SJSA1 (cell line): ENCODE results near the gene P3H3. TPM values are rescaled to one million over a fixed set of nuclear protein-coding genes. Genes with fewer than 3 reads are reported as not detected.

Experiments
- DNase-seq, 2 experiments: peaks; one replicate each; pipeline ENCODE4 v3.0.0-alpha.2; 2015 to 2020; ENCODE audit warnings: low spot score in 2 of 2, low read depth in 1 of 2
- H3K27ac ChIP-seq: fragments of 250-450 bp; sonication (Bioruptor Pico); 2 replicates; pipeline ENCODE4 v1.5.1; 2020; ENCODE audit warnings: mild to moderate bottlenecking, moderate library complexity
- H3K27me3 ChIP-seq: fragments of 250-450 bp; sonication (Bioruptor Pico); replicated peaks from 2 replicates; pipeline ENCODE4 v1.5.1; 2020; ENCODE audit warnings: mild to moderate bottlenecking, moderate library complexity
- H3K36me3 ChIP-seq: fragments of 250-450 bp; sonication (Bioruptor Pico); 2 replicates; pipeline ENCODE4 v1.5.1; 2020; ENCODE audit warnings: mild to moderate bottlenecking
- H3K4me1 ChIP-seq: fragments of 250-450 bp; sonication (Bioruptor Pico); replicated peaks from 2 replicates; pipeline ENCODE4 v1.6.1; 2021; ENCODE audit warnings: mild to moderate bottlenecking
- H3K4me3 ChIP-seq: fragments of 250-450 bp; sonication (Bioruptor Pico); 2 replicates; pipeline ENCODE4 v1.5.1; 2020; ENCODE audit warnings: mild to moderate bottlenecking
- H3K9me3 ChIP-seq: fragments of 250-450 bp; sonication (Bioruptor Pico); replicated peaks from 2 replicates; pipeline ENCODE4 v1.5.1; 2020; ENCODE audit warnings: mild to moderate bottlenecking
- total RNA-seq: library from RNA; depleted of rRNA; stranded (reverse); fragments of >200 nt; shearing (Covaris generic); gene quantifications from 2 replicates; pipeline ENCODE4 v1.2.3, GENCODE V29; 2014; rRNA removed

The P3H3 gene
- total RNA-seq, result 0.63 TPM in 1 of 2 replicates, not detected in the other

- Histone ChIP-seq H3K9me3 (peaks cover 5% of the 10 kb centered on the region), H3K4me1 (peaks cover 21% of the 10 kb centered on the region), H3K36me3 (0 out of 2 replicates have a peak, but pooled peaks cover 3% of the 10 kb centered on the region), H3K4me3 (peak within 1 kb of the TSS; percentile 35), H3K27me3 (peaks cover 78% of the 10 kb centered on the region), H3K27ac (no peak within 1 kb of the TSS)
- no peak for DNase-seq
Observed at GRCh38 chr12:6827982-6828780, at the start of gene P3H3. Gene P3H3, plus strand, starts transcription at chr12:6828407. Its CDS starts 34 bp downstream, at chr12:6828441.

DNA sequence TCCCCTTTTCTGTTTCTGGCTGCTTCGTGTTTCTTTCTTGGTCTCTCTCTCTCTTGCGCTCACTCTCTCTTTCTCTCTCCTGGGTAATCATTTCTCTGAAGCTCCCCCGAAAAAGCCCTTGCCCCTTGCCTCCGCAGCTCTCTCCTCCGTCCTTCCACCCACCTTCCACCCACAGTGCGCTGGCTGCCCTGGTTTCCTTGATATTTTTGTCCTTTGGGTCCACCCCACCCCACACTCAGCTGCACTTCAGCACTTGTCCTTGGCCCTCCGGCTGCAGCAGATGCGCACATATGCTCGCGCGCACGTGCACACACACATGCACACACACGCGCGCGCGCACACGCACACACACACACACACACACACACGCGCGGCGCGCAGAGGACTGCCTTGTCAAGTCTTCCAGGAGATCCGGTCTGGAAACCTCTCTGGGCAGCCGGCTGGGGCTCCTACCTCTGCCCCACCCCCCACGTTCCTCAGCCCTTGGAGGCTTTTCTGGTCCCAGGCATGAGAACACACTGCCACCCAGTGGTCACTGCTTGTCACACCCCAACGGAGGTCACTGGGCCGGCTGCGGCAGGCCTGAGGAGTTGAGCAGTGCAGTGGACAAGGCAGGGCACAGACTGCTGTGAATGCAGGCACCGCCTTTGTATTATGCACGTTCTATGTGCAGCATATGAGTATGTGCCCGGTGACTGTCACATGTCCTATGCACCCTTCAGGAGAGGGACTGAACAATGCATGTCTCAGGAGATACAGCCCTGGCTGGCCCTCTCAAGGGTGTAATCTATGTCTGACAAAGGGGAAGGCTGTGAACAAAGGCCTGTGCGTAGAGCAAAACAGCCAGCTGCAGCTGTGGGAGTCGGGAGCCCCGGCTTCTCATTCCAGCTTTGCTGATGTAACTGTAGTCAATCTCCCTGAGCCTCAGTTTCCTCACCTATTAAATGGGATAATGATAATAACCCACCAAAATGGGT lies 49.3 kb upstream of the P3H3 start:
- no peaks in the 10 kb centered on the region for H3K27me3 ChIP-seq
- peaks cover 7% of the 10 kb centered on the region for H3K4me1 ChIP-seq
- no peak overlapping the region for H3K27ac ChIP-seq
- DNase-seq, result peak; percentile 89 to 96
- no peaks in the 10 kb centered on the region for H3K9me3 ChIP-seq
- H3K4me3 ChIP-seq, result peak overlapping the region; percentile 10; the same call in 1 of the 2 replicates
- peaks cover 9% of the 10 kb centered on the region for H3K36me3 ChIP-seq

DNA sequence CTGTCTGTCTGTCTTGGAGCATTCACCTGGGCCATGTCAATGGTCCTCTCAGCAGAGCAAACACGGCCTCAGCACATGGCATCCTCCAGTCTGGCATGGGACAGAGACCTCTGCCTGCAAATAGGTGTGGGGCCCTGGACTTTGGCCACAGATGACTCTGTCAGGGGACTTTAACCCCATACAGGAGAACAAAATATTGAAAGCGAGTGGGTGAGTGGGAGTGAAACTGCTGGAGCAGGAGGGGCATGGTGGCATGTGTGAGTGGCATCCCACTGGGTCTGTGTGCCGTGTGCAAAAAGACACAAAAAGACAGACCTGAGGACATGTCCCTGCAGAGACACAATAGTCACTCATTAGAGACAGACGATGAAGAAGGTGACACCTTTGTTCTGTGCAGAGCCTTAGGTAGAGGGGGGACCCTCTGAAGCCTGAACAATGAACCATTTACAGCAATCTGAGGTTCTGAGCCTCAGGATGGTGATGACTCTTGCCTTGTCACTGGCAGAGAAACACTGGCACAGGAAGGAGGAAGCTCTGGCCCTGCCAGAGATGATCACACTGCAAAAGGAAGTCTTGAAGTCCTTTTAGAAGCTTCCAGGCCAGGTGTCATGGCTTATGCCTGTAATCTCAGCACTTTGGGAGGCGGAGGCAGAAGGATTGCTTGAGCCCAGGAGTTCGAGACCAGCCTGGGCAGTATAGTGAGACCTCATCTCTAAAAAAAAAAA lies 48.3 kb upstream of the P3H3 start:
- H3K4me1 ChIP-seq, result peaks cover 15% of the 10 kb centered on the region
- no peaks in the 10 kb centered on the region for H3K9me3 ChIP-seq
- no peak for DNase-seq
- no peaks in the 10 kb centered on the region for H3K27me3 ChIP-seq
- no peak overlapping the region for H3K27ac ChIP-seq
- peaks cover 4% of the 10 kb centered on the region for H3K36me3 ChIP-seq
- H3K4me3 ChIP-seq, result no peak overlapping the region

GRCh38 chr12:6780573-6780972 lies 47.6 kb upstream of the P3H3 start:
- H3K27ac ChIP-seq, result no peak overlapping the region

GRCh38 chr12:6782119-6782518 lies 46.1 kb upstream of the P3H3 start:
- no peak for DNase-seq
- H3K9me3 ChIP-seq, result no peaks in the 10 kb centered on the region
- no peak overlapping the region for H3K4me3 ChIP-seq
- H3K27ac ChIP-seq, result no peak overlapping the region
- H3K27me3 ChIP-seq, result no peaks in the 10 kb centered on the region
- H3K4me1 ChIP-seq, result peaks cover 15% of the 10 kb centered on the region
- H3K36me3 ChIP-seq, result no peaks in the 10 kb centered on the region; the same call in 1 of the 2 replicates

More at GRCh38 chr12:6780573-6780972, 47.6 kb upstream of the P3H3 start:
- peaks cover 15% of the 10 kb centered on the region for H3K4me1 ChIP-seq
- peaks cover 4% of the 10 kb centered on the region for H3K36me3 ChIP-seq
- no peaks in the 10 kb centered on the region for H3K9me3 ChIP-seq
- no peaks in the 10 kb centered on the region for H3K27me3 ChIP-seq
- no peak overlapping the region for H3K4me3 ChIP-seq
- DNase-seq, result no peak

DNA sequence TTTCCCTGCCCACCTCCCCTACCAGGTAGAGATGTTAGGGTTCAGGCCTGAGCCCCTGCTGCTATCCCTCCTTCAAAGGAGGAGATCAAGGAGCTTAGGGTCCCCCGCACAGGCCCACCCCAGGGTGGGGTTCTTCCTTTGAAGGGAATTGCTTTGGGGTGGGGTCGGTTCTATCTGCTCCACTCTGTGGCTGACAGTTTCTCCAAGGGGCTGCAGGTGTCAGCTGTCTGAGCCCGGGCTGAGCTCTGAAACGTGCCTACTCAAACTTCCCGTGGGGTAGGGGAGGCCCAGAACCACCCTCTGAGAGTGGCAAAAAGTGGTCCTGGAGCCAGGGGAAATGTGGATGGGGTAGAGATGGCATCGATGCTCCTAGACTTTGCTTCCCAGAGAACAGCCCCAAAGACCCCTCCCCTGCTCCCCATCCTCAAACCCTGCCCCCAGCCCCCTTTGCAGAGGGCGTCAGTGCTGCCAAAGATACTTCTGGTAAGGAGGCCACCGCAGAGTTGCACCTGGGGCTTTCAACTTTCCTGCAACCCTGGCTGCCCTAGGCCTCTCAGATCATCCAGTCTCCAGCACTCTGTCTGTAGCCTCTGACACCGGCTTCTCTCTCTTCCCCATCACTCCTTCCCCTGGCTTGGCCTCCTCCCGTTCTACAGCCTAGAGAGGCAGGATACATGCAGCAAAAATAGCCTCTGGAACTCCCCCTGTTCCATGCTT lies 45.2 kb upstream of the P3H3 start:
- Histone ChIP-seq H3K4me3 (no peak overlapping the region), H3K27me3 (no peaks in the 10 kb centered on the region), H3K36me3 (no peaks in the 10 kb centered on the region), H3K27ac (no peak overlapping the region), H3K4me1 (peaks cover 15% of the 10 kb centered on the region), H3K9me3 (no peaks in the 10 kb centered on the region)
- no peak for DNase-seq

- Histone ChIP-seq H3K27ac (no peak overlapping the region), H3K4me3 (no peak overlapping the region), H3K4me1 (peaks cover 10% of the 10 kb centered on the region), H3K27me3 (no peaks in the 10 kb centered on the region), H3K36me3 (no peaks in the 10 kb centered on the region), H3K9me3 (no peaks in the 10 kb centered on the region)
- no peak for DNase-seq
Observed at GRCh38 chr12:6783828-6784227, 44.4 kb upstream of the P3H3 start.

DNA sequence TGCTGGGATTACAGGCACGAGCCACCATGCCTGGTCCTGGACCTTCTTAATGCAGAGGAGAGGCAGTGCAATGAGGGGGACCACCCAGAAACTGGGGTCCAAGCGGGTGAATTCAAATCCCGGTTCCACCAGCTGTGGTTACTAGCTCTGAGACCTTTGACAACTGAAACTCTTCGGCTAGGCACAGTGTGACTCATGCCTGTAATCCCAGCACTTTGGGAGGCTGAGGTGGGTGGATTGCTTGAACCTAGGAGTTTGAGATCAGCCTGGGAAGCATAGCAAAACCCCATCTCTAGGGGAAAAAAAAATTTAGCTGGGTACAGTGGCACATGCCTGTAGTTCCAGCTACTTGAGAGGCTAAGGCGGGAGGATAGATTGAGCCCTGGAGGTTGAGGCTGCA lies 43.9 kb upstream of the P3H3 start:
- H3K4me1 ChIP-seq, result peaks cover 9% of the 10 kb centered on the region
- H3K4me3 ChIP-seq, result no peak overlapping the region
- no peaks in the 10 kb centered on the region for H3K9me3 ChIP-seq
- H3K27ac ChIP-seq, result no peak overlapping the region
- H3K27me3 ChIP-seq, result no peaks in the 10 kb centered on the region
- no peak for DNase-seq
- H3K36me3 ChIP-seq, result no peaks in the 10 kb centered on the region

DNA sequence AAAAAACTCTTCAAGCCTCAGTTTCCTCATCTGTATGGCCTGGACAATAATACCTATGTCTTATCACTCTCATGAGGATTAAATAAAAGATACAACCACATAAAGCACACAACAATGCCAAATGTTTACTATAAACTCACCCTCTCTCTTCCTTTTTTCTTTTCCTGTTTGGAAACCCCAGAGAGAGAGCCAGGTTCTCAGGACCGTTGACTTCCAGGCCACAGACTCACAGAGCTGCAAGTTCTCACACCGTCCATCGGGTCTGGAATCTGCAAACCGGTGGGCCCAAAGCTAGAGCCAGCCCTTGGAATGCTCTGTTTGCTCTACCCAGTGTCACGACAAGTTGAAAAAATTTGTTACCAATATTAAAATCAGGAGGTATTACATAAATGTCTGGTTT lies 43.4 kb upstream of the P3H3 start:
- no peak for DNase-seq
- Histone ChIP-seq H3K4me3 (no peak overlapping the region), H3K9me3 (no peaks in the 10 kb centered on the region), H3K36me3 (no peaks in the 10 kb centered on the region), H3K4me1 (peaks cover 9% of the 10 kb centered on the region), H3K27me3 (no peaks in the 10 kb centered on the region), H3K27ac (no peak overlapping the region)

GRCh38 chr12:6786416-6787094 lies 41.7 kb upstream of the P3H3 start:
- Histone ChIP-seq H3K27me3 (no peaks in the 10 kb centered on the region), H3K27ac (no peak overlapping the region), H3K4me3 (no peak overlapping the region), H3K9me3 (no peaks in the 10 kb centered on the region), H3K4me1 (peaks cover 9% of the 10 kb centered on the region), H3K36me3 (no peaks in the 10 kb centered on the region)
- DNase-seq, result no peak

GRCh38 chr12:6787309-6787708 lies 40.9 kb upstream of the P3H3 start:
- H3K4me1 ChIP-seq, result peaks cover 9% of the 10 kb centered on the region

More at GRCh38 chr12:6787309-6787708, 40.9 kb upstream of the P3H3 start:
- DNase-seq, result no peak
- no peaks in the 10 kb centered on the region for H3K27me3 ChIP-seq
- H3K36me3 ChIP-seq, result no peaks in the 10 kb centered on the region
- no peak overlapping the region for H3K27ac ChIP-seq
- no peak overlapping the region for H3K4me3 ChIP-seq
- H3K9me3 ChIP-seq, result no peaks in the 10 kb centered on the region
